Epithelial cell of esophagus (primary cell): ENCODE results near the gene AFAP1.

ENCODE experiments used
- DNase-seq: peaks from one replicate; pipeline ENCODE4 v3.0.0; 2010; ENCODE audit warnings: low read depth
- H3K4me3 ChIP-seq: 2 replicates; pipeline ENCODE4 v1.5.1; 2011; ENCODE audit warnings: mild to moderate bottlenecking, low read length, control low read depth
- CTCF ChIP-seq: IDR thresholded peaks from 2 replicates; pipeline ENCODE4 v1.5.1; 2011; ENCODE audit warnings: low read depth, mild to moderate bottlenecking, low read length, control low read depth, inconsistent platforms; ENCODE audit not compliant: insufficient read depth; ENCODE audit errors: missing control alignments

AFAP1 gene

GRCh38 chr4:7735961-7736360 lies 203.7 kb downstream of the AFAP1 start:
- no peak for DNase-seq
- H3K4me3 ChIP-seq: no peak overlapping the region
- TF ChIP-seq CTCF: no peak

GRCh38 chr4:7735395-7735794 lies 204.3 kb downstream of the AFAP1 start:
- DNase-seq: no peak
- TF ChIP-seq CTCF: no peak
- H3K4me3 ChIP-seq: no peak overlapping the region

- no peak for DNase-seq
- TF ChIP-seq CTCF: no peak
- H3K4me3 ChIP-seq: no peak overlapping the region
Observed at GRCh38 chr4:7734651-7735260, 204.9 kb downstream of the AFAP1 start.

GRCh38 chr4:7733801-7734650 lies 205.6 kb downstream of the AFAP1 start:
- no peak for DNase-seq

GRCh38 chr4:7733201-7733600 lies 206.5 kb downstream of the AFAP1 start:
- H3K4me3 ChIP-seq: no peak overlapping the region
- DNase-seq: no peak

More at GRCh38 chr4:7733801-7734650, 205.6 kb downstream of the AFAP1 start:
- no peak for TF ChIP-seq CTCF
- no peak overlapping the region for H3K4me3 ChIP-seq

GRCh38 chr4:7732263-7732662 lies 207.4 kb downstream of the AFAP1 start:
- no peak for TF ChIP-seq CTCF
- no peak for DNase-seq
- H3K4me3 ChIP-seq: no peak overlapping the region

More at GRCh38 chr4:7733201-7733600, 206.5 kb downstream of the AFAP1 start:
- no peak for TF ChIP-seq CTCF
